GM12878 (cell line): ENCODE data around the gene ZNF341. TPM values are rescaled to one million over a fixed set of nuclear protein-coding genes. Genes with fewer than 3 reads are reported as not detected.

Experiments
- BCL11A ChIP-seq: IDR thresholded peaks from 2 replicates; pipeline ENCODE4 v1.6.1; 2011; ENCODE audit warnings: low read depth, low read length
- BMI1 ChIP-seq: fragments of 450-650 bp; IDR thresholded peaks from 2 replicates; pipeline ENCODE4 v1.6.1; 2016; ENCODE audit warnings: mild to moderate bottlenecking, moderate library complexity, borderline replicate concordance
- CEBPB ChIP-seq, 2 experiments: fragments of 150-350 bp in 1 of 2; IDR thresholded peaks; 2 replicates each; pipeline ENCODE4 v1.6.1; 2012 to 2014; ENCODE audit warnings: low read depth in 2 of 2, low read length in 2 of 2, borderline replicate concordance in 1 of 2, inconsistent platforms in 1 of 2
- CHD1 ChIP-seq: IDR thresholded peaks from 2 replicates; pipeline ENCODE4 v1.6.1; 2012; ENCODE audit warnings: low read depth, low read length, improper control_type of control experiment
- IKZF1 ChIP-seq: fragments of 450-650 bp; conservative IDR thresholded peaks from 2 replicates; pipeline ENCODE4 v1.6.1; 2017; ENCODE audit warnings: antibody characterized with exemption, mild to moderate bottlenecking
- IKZF2 ChIP-seq, 2 experiments: fragments of 450-650 bp; IDR thresholded peaks; 2 replicates each; pipeline ENCODE4 v1.6.1; 2017; ENCODE audit warnings: mild to moderate bottlenecking in 2 of 2, moderate library complexity in 2 of 2
- IRF4 ChIP-seq: IDR thresholded peaks from 2 replicates; pipeline ENCODE4 v1.6.1; 2011; ENCODE audit warnings: low read depth, low read length
- MLLT1 ChIP-seq: fragments of 450-650 bp; IDR thresholded peaks from 2 replicates; pipeline ENCODE4 v1.6.1; 2016; ENCODE audit warnings: mild to moderate bottlenecking
- NR2C1 ChIP-seq: fragments of 450-650 bp; IDR thresholded peaks from 2 replicates; pipeline ENCODE4 v1.6.1; 2017; ENCODE audit warnings: antibody characterized with exemption, mild to moderate bottlenecking, moderate library complexity
- POU2F2 ChIP-seq: IDR thresholded peaks from 3 replicates; pipeline ENCODE4 v1.6.1; 2011; ENCODE audit warnings: low read depth, mild to moderate bottlenecking, low read length, borderline replicate concordance
- RBBP5 ChIP-seq: fragments of 200-600 bp; sonication (generic); conservative IDR thresholded peaks from 2 replicates; pipeline ENCODE4 v1.6.1; 2016
- SKIL ChIP-seq: fragments of 450-650 bp; IDR thresholded peaks from 2 replicates; pipeline ENCODE4 v1.6.1; 2017; ENCODE audit warnings: mild to moderate bottlenecking, low read depth, inconsistent platforms; ENCODE audit not compliant: poor library complexity, severe bottlenecking
- STAT3 ChIP-seq: IDR thresholded peaks from 2 replicates; pipeline ENCODE4 v1.6.1; 2011; ENCODE audit warnings: low read depth, low read length, improper control_type of control experiment
- TCF12 ChIP-seq: IDR thresholded peaks from 2 replicates; pipeline ENCODE4 v1.6.1; 2011; ENCODE audit warnings: low read depth, mild to moderate bottlenecking, low read length
- ZNF384 ChIP-seq: IDR thresholded peaks from 2 replicates; pipeline ENCODE4 v1.6.1; 2012; ENCODE audit warnings: low read depth, mild to moderate bottlenecking, low read length, improper control_type of control experiment, borderline replicate concordance
- polyA plus RNA-seq, 11 experiments: library from polyadenylated mRNA; depleted of rRNA in 4 of 11; unstranded in 6 of 11; stranded (reverse) in 5 of 11; fragments of >200 nt; fragmentation: Nextera tagmentation in 4 of 11; fragmentation: Illumina TruSeq in 1 of 11; extraction: Ambion mirVana in 4 of 11; extraction: Trizol in 1 of 11; gene quantifications; 1 replicate in 1 of 11; 2 replicates in 10 of 11; pipeline versions ENCODE4 v1.2.1 to v1.2.3, GENCODE V29; 2011 to 2016; ENCODE audit warnings: inconsistent platforms in 2 of 11, missing spikeins in 2 of 11, low read depth in 1 of 11
- total RNA-seq, 4 experiments: library from RNA; depleted of rRNA in 3 of 4; stranded (reverse); fragments of >200 nt in 3 of 4; fragmentation: Illumina TruSeq in 1 of 4; extraction: Trizol in 1 of 4; gene quantifications; 2 replicates each; pipeline versions ENCODE4 v1.2.1 to v1.2.3, GENCODE V29; 2013 to 2021
- TF ChIP-seq, protein P1 (sequence below): fragments of 450-650 bp; IDR thresholded peaks from 2 replicates; pipeline ENCODE4 v1.6.1; 2018; ENCODE audit warnings: mild to moderate bottlenecking, low read depth, moderate library complexity; ENCODE audit not compliant: partially characterized antibody
- TF ChIP-seq, protein P2 (sequence below): IDR thresholded peaks from 2 replicates; pipeline ENCODE4 v1.6.1; 2012; ENCODE audit warnings: low read length, inconsistent platforms
- TF ChIP-seq, protein P3 (sequence below): fragments of 450-650 bp; IDR thresholded peaks from 2 replicates; pipeline ENCODE4 v1.6.1; 2016; ENCODE audit warnings: mild to moderate bottlenecking
- TF ChIP-seq, protein P4 (sequence below): IDR thresholded peaks from 2 replicates; pipeline ENCODE4 v1.6.1; 2011; ENCODE audit warnings: borderline replicate concordance, low read depth, mild to moderate bottlenecking, moderate library complexity, low read length; ENCODE audit not compliant: insufficient read depth, poor library complexity, severe bottlenecking

Gene ZNF341
- total and polyA plus RNA-seq, 10 of the 15 experiments (the other 5 are each of a cell fraction or from before 2014, with no cell fraction given), result 0.18 to 5.0 (median 2.6) TPM

GRCh38 chr20:33773412-33774089 is 41.8 kb downstream of the ZNF341 start (continued):
- TF ChIP-seq, protein P1, sequence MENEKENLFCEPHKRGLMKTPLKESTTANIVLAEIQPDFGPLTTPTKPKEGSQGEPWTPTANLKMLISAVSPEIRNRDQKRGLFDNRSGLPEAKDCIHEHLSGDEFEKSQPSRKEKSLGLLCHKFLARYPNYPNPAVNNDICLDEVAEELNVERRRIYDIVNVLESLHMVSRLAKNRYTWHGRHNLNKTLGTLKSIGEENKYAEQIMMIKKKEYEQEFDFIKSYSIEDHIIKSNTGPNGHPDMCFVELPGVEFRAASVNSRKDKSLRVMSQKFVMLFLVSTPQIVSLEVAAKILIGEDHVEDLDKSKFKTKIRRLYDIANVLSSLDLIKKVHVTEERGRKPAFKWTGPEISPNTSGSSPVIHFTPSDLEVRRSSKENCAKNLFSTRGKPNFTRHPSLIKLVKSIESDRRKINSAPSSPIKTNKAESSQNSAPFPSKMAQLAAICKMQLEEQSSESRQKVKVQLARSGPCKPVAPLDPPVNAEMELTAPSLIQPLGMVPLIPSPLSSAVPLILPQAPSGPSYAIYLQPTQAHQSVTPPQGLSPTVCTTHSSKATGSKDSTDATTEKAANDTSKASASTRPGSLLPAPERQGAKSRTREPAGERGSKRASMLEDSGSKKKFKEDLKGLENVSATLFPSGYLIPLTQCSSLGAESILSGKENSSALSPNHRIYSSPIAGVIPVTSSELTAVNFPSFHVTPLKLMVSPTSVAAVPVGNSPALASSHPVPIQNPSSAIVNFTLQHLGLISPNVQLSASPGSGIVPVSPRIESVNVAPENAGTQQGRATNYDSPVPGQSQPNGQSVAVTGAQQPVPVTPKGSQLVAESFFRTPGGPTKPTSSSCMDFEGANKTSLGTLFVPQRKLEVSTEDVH, result no peak
- TF ChIP-seq CHD1, result no peak
- peak; percentile 62 to 70; a peak in 3 of 4 replicates for TF ChIP-seq IKZF2 (IDR thresholded peaks at IDR 0.05)
- peak; percentile 75 for TF ChIP-seq BCL11A
- no peak for TF ChIP-seq POU2F2
- TF ChIP-seq, protein P2, sequence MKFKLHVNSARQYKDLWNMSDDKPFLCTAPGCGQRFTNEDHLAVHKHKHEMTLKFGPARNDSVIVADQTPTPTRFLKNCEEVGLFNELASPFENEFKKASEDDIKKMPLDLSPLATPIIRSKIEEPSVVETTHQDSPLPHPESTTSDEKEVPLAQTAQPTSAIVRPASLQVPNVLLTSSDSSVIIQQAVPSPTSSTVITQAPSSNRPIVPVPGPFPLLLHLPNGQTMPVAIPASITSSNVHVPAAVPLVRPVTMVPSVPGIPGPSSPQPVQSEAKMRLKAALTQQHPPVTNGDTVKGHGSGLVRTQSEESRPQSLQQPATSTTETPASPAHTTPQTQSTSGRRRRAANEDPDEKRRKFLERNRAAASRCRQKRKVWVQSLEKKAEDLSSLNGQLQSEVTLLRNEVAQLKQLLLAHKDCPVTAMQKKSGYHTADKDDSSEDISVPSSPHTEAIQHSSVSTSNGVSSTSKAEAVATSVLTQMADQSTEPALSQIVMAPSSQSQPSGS, result peak; percentile 60
- no peak for TF ChIP-seq RBBP5
- TF ChIP-seq CEBPB (IDR thresholded peaks at IDR 0.05; ENCODE audit: borderline replicate concordance in 1 of 2, low read depth in 2 of 2, low read length in 2 of 2), result no peak
- no peak for TF ChIP-seq STAT3
- 0 out of 2 replicates have a peak, but pooled peaks have one; percentile 54 for TF ChIP-seq MLLT1
- no peak for TF ChIP-seq IKZF1
- no peak for TF ChIP-seq NR2C1
- TF ChIP-seq ZNF384, result peak; percentile 33; the same call in 1 of the 2 replicates
- no peak for TF ChIP-seq IRF4
- TF ChIP-seq, protein P3, sequence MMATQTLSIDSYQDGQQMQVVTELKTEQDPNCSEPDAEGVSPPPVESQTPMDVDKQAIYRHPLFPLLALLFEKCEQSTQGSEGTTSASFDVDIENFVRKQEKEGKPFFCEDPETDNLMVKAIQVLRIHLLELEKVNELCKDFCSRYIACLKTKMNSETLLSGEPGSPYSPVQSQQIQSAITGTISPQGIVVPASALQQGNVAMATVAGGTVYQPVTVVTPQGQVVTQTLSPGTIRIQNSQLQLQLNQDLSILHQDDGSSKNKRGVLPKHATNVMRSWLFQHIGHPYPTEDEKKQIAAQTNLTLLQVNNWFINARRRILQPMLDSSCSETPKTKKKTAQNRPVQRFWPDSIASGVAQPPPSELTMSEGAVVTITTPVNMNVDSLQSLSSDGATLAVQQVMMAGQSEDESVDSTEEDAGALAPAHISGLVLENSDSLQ, result peak; percentile 93
- TF ChIP-seq SKIL, result peak; percentile 79
- 0 out of 2 replicates have a peak, but pooled peaks have one; percentile 30 for TF ChIP-seq TCF12
- TF ChIP-seq BMI1, result 0 out of 2 replicates have a peak, but pooled peaks have one; percentile 7
- TF ChIP-seq, protein P4, sequence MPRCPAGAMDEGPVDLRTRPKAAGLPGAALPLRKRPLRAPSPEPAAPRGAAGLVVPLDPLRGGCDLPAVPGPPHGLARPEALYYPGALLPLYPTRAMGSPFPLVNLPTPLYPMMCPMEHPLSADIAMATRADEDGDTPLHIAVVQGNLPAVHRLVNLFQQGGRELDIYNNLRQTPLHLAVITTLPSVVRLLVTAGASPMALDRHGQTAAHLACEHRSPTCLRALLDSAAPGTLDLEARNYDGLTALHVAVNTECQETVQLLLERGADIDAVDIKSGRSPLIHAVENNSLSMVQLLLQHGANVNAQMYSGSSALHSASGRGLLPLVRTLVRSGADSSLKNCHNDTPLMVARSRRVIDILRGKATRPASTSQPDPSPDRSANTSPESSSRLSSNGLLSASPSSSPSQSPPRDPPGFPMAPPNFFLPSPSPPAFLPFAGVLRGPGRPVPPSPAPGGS, result no peak
